LNCAP (cell line): ENCODE measurements around the gene CFAP45.

Experiments
- CTCF ChIP-seq: fragments of 450-650 bp; IDR thresholded peaks from 2 replicates; pipeline ENCODE4 v1.5.1; 2017; ENCODE audit warnings: mild to moderate bottlenecking

Gene CFAP45

GRCh38 chr1:159879977-159880376 lies 20.0 kb downstream of the CFAP45 start:
- no peak for TF ChIP-seq CTCF

- TF ChIP-seq CTCF, result no peak
Measured at GRCh38 chr1:159879136-159879535, 20.8 kb downstream of the CFAP45 start.

GRCh38 chr1:159877695-159878444 lies 22.1 kb downstream of the CFAP45 start:
- no peak for TF ChIP-seq CTCF

GRCh38 chr1:159873530-159874143 lies 26.3 kb downstream of the CFAP45 start:
- no peak for TF ChIP-seq CTCF

- TF ChIP-seq CTCF, result no peak
Measured at GRCh38 chr1:159872891-159873290, 27.1 kb downstream of the CFAP45 start.

- TF ChIP-seq CTCF, result no peak
Measured at GRCh38 chr1:159870704-159871103, 29.3 kb downstream of the CFAP45 start.

- no peak for TF ChIP-seq CTCF
Measured at GRCh38 chr1:159869607-159870006, 30.4 kb downstream of the CFAP45 start.
